ACC112 (cell line): ENCODE measurements around the gene COL5A2.

Source experiments
- H2AFZ ChIP-seq: fragments of 200-600 bp; sonication (generic); one replicate; pipeline ENCODE4 v1.6.0; 2017; ENCODE audit warnings: antibody characterized with exemption, low read length; ENCODE audit not compliant: unreplicated experiment
- H3K27ac ChIP-seq: fragments of 200-600 bp; sonication (generic); 2 replicates; pipeline ENCODE4 v1.5.1; 2014; ENCODE audit warnings: low read depth, mild to moderate bottlenecking, antibody characterized with exemption, low read length, moderate library complexity
- H3K27me3 ChIP-seq: fragments of 200-600 bp; sonication (generic); 2 replicates; pipeline ENCODE4 v1.6.1; 2014; ENCODE audit warnings: mild to moderate bottlenecking, antibody characterized with exemption, low read length, moderate library complexity, mixed read lengths; ENCODE audit not compliant: insufficient read depth
- H3K36me3 ChIP-seq: fragments of 200-600 bp; sonication (generic); 2 replicates; pipeline ENCODE4 v1.6.1; 2016; ENCODE audit warnings: mild to moderate bottlenecking, antibody characterized with exemption, low read length, moderate library complexity, mixed read lengths; ENCODE audit not compliant: insufficient read depth
- H3K4me1 ChIP-seq: fragments of 200-600 bp; sonication (generic); one replicate; pipeline ENCODE4 v1.6.1; 2016; ENCODE audit warnings: low read length, mixed read lengths; ENCODE audit not compliant: insufficient read depth, unreplicated experiment, control insufficient read depth
- H3K4me3 ChIP-seq: fragments of 200-600 bp; sonication (generic); 2 replicates; pipeline ENCODE4 v1.5.1; 2014; ENCODE audit warnings: mild to moderate bottlenecking, low read depth, low read length
- H3K79me2 ChIP-seq: fragments of 200-600 bp; sonication (generic); one replicate; pipeline ENCODE4 v1.6.0; 2016; ENCODE audit warnings: low read length; ENCODE audit not compliant: control insufficient read depth, unreplicated experiment, insufficient read depth

COL5A2 gene

DNA sequence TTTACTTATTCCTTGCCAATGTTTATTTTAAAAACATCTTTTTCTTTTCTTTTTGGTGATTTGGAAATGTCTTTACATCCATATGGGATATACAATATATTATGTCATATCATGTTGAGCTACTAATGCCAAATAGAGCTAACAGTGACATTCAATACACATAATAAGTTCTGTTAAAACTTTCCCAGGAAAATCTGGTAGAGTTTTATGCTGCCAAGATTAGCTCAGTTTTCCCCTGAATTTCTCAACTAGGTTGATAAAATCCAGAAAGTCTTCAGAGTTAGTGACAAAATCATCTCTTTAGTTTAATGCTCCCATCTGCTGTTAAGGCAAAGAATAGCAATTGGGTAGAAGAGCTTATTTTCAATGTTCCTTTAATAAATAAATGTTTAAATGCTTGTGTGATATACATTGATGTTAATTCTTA is 195.5 kb downstream of the COL5A2 start:
- H3K27me3 ChIP-seq: no peaks in the 10 kb centered on the region
- H2AFZ ChIP-seq: no peak overlapping the region
- peaks cover 54% of the 10 kb centered on the region for H3K4me1 ChIP-seq
- peaks cover 53% of the 10 kb centered on the region for H3K79me2 ChIP-seq
- H3K4me3 ChIP-seq: peak overlapping the region; percentile 14
- peaks cover 31% of the 10 kb centered on the region for H3K36me3 ChIP-seq
- H3K27ac ChIP-seq: peak overlapping the region; percentile 95

DNA sequence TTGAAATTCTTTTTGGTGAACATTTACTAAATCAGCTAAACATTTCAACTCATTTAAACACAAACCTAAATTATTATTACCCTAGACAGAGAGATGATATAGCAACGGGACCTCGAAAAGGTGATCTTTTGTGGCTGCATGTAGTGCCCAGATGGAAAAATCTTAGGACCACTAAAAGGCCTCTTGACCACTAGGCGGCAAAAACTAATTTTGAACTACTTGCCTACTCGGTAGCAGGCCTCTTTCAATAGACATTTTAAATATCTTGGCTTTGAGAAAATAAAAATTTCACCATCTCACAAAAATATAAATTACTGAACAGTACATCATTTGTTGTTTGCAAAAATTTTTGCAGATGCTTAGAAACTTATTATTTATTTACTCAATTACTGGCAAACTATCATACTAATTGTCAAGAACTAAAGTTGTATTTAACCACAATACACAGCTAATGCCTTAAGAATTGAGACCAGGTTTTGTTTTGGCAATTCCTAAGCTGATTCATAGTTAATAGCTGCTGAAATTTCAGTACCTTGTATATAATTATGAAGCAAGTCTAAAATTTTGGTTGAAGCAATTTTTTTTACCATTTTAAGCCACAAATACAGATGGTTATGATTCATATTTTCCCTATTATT is 196.0 kb downstream of the COL5A2 start:
- H2AFZ ChIP-seq: no peak overlapping the region
- peak overlapping the region; percentile 66 for H3K4me3 ChIP-seq
- peaks cover 58% of the 10 kb centered on the region for H3K79me2 ChIP-seq
- H3K27me3 ChIP-seq: no peaks in the 10 kb centered on the region
- peak overlapping the region; percentile 95 for H3K27ac ChIP-seq
- H3K4me1 ChIP-seq: peaks cover 55% of the 10 kb centered on the region
- H3K36me3 ChIP-seq: peaks cover 29% of the 10 kb centered on the region
